ENCODE results near the gene TSPAN19. TPM values are rescaled to one million over a fixed set of nuclear protein-coding genes. Genes with fewer than 3 reads are reported as not detected.

The TSPAN19 gene
- total RNA-seq, 4 donors from 2014 or later, result 0.17 to 0.49 TPM; not detected in 2

- TF ChIP-seq, protein P1, sequence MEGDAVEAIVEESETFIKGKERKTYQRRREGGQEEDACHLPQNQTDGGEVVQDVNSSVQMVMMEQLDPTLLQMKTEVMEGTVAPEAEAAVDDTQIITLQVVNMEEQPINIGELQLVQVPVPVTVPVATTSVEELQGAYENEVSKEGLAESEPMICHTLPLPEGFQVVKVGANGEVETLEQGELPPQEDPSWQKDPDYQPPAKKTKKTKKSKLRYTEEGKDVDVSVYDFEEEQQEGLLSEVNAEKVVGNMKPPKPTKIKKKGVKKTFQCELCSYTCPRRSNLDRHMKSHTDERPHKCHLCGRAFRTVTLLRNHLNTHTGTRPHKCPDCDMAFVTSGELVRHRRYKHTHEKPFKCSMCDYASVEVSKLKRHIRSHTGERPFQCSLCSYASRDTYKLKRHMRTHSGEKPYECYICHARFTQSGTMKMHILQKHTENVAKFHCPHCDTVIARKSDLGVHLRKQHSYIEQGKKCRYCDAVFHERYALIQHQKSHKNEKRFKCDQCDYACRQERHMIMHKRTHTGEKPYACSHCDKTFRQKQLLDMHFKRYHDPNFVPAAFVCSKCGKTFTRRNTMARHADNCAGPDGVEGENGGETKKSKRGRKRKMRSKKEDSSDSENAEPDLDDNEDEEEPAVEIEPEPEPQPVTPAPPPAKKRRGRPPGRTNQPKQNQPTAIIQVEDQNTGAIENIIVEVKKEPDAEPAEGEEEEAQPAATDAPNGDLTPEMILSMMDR (IDR thresholded peaks at IDR 0.05; ENCODE audit: low read depth), result no peak
Observed at GRCh38 chr12:85058339-85058738, 22.3 kb upstream of the TSPAN19 start.

DNA sequence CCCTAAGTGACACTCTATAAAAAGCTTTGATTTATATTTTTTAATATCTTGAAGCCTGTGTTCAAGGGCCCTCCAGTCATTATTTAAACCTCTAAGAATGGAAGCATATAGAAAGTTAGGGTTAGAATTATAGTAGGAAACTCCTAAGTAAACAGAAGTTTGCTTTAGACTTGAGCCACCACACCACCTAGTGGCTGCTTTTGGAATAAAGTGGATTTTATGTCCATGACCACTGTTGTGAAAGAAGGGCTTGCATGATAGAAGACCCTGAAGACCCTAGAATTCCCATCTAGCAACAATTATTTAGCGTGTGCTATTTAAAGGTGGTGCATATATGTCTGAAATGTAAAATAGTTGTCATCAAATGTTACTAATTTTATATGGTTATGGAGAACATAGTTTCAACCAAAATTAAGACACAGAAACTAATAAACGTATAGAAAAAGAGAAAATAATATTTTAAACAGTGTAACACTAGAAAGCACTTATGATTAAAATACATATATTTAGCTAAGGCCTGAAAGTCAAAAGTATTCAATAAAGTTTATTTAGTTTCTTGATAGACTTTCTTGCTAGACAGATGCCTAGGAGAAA is 21.4 kb upstream of the TSPAN19 start:
- TF ChIP-seq, protein P1 (IDR thresholded peaks at IDR 0.05; ENCODE audit: low read depth), result no peak

- TF ChIP-seq, protein P1 (IDR thresholded peaks at IDR 0.05; ENCODE audit: low read depth), result no peak
Observed at GRCh38 chr12:85043829-85044228, 7.8 kb upstream of the TSPAN19 start.

DNA sequence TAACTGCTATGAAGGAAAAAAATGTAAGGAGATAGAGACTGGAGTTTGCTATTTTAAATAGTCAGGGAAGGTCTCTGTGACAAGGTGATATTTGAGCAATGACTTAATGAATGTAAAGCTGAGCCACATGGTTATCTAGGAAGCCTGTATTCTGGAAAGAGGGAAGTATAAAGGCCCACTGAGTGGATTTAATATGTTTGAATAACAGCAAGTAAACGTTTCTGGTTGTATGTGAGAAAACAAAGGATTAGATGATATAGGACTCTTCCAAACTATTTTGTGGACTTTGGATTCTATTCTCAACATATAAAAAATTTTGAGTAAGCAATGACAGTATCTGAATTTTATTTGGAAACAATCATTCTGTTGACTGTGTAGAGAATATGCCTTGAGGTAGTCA is 5.3 kb upstream of the TSPAN19 start:
- TF ChIP-seq, protein P1 (IDR thresholded peaks at IDR 0.05; ENCODE audit: low read depth), result no peak

GRCh38 chr12:85036733-85037132 is 656 bp upstream of the TSPAN19 start:
- TF ChIP-seq, protein P1 (IDR thresholded peaks at IDR 0.05; ENCODE audit: low read depth), result no peak

DNA sequence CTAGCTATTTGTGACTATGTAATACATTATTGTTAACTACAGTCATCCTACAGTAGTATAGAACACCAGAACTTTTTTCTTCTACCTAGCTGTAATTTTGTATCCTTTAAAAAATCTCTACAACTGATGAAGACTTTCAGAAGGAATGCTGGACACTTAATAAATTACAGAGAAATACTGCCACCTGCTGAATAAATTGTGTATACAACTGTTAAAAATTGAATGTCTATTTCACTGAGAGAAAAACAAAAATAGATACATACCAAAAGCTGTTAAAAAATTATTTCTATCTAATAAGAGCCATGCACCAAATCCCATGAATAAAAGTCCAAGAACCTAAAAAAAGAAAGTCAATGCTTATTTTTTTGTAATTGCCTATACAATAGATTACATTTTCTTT is 6.6 kb downstream of the TSPAN19 start:
- TF ChIP-seq, protein P1 (IDR thresholded peaks at IDR 0.05; ENCODE audit: low read depth), result no peak

GRCh38 chr12:85018098-85018497 is 18.0 kb downstream of the TSPAN19 start:
- TF ChIP-seq, protein P1 (IDR thresholded peaks at IDR 0.05; ENCODE audit: low read depth), result no peak
